Retina (tissue), 1 donor: ENCODE results near the gene ADGRD1.

ENCODE experiments used
- DNase-seq: peaks from one replicate; pipeline ENCODE4 v3.0.0-alpha.2; 2016

The ADGRD1 gene

DNA sequence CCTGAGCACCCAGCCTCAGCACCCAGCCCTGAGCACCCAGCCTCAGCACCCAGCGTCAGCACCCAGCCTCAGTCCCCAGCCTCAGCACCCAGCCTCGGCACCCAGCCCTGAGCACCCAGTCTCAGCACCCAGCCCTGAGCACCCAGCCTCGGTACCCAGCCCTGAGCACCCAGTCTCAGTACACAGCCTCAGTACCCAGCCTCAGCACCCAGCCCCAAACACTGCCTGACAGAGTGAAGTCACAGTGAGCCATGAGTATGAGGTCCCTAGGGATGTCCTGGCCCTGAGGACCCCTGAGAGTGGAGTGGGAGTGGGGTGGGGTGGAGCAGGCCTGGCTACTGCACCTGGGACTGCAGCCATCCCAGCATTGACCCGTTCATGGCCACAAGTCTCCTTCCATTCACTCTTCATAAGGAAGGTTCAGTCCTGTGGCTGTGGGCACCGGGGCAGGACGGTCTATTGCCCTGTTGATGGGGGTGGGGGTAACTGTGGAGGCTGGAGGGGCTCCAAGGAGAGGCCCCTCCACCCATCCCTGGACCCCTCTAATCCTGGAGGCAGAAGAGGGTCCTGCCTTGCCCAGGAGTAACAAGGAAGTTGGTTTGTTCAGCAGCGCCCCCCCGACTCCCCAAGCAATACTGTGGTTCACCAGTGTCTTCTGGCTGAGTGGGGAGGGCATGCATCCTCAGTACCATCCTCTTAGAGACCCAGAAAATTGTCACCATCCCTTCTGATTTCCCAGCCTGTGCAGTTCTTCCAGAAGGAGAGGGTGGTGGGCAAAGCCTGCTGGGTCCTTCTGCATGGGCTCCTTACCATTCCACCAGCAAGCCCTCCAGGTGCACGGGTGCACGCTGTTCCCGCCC, 140.5 kb downstream of the ADGRD1 start:
- no peak for DNase-seq

DNA sequence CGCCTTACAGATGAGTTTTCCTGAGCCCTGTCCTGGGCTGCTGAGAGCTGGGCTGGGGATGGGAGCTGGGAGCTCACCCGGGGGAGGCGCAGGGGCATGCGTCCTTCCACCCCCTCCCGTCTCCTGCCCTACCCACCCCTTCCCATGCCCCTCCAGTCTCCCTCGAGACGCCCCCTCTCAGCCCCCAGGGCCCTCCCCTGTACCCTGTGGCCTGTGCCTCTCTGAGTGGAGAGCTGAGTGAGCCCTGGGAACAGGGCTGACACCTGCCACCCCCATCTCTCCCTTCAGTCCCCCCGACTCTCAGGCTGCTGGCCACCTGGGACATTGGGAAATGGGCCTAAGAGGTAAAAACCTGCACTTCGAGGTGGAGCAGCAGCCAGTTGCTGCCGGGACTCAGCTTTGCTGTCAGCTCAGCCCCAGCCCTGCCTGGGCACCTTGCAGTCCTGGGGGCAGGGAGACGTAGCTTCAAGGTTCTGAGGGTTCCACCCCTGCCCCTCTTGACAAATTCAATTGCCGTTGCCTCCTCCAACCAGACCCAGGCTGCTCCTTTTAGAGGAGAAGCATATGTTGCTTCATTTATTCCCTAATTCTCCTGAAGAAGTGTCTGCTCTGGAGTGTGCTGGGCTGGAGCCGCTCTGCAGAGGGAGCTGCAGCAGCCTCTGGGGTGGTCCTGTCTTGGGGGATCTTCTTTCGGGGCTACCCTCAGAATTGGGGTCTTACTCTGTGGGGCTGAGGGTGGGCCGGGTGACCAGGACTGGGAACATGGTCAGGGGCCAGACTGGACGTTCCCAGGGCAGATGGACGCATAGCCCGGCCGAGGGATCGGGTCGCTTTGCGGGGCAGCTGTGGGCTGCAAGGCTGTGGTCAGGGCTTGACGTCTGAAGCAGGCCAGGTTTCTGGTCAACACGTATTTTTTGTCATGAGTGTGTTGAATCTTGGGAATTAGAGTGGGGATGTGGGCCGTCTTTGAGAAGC, 141.4 kb downstream of the ADGRD1 start:
- no peak for DNase-seq

DNA sequence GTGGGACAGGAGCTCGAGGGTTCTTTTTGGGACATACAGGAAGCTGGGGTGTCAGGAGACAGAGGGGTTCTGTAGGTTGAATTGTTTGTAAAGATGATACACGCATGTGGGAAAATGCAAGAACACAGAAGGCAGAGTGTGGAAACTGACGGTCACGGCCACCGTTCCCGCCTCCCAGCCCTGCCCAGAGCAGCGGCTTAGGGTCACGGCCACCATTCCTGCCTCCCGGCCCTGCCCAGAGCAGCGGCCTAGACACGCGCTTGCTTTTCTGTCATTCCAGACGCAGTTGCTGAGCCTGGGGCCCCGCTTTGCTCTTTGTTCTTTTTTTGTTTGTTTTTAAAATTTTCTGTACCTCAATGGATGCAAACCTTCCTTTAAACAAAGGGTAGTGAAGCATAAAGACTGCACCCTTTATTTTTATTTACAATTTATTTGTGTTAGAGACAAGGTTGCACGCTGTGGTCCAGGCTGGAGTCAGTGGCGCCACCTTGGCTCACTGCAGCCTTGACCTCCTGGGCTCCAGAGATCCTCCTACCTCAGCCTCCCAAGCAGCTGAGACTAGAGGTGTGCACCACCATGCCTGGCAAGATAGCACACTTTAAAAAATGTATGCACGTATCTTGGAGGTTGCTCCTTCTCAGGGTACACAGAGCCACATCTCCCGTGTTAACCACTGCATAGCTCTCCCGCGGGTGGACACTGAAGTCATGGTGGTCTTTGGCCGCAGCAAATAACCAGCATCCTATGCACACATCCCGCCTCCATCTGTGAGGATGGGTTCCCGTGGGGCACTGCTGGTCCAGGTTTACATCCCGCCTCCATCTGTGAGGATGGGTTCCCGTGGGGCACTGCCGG, 142.3 kb downstream of the ADGRD1 start:
- no peak for DNase-seq

DNA sequence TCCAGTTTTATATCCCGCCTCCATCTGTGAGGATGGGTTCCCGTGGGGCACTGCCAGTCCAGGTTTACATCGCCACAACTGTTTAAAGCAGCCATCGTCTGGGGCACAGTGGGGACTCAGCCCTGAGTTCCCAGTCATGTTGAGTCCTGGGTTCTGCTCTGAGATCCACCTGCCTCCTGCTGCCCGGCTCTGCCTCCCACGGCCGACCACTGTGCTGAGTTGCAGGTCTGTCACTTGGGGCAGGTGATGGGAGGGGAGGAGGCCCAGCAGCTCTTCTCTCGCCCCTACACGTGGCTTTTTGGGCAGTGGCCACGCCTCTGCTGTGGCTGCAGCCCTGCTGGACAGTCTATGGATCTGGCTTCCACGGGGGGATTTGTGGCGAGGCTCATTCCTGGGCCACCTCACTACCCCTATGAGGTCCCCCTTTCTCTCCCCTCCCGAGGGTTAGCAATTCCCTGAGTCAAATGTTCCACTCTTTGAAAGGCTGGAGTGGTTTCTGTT, 143.0 kb downstream of the ADGRD1 start:
- DNase-seq = no peak

DNA sequence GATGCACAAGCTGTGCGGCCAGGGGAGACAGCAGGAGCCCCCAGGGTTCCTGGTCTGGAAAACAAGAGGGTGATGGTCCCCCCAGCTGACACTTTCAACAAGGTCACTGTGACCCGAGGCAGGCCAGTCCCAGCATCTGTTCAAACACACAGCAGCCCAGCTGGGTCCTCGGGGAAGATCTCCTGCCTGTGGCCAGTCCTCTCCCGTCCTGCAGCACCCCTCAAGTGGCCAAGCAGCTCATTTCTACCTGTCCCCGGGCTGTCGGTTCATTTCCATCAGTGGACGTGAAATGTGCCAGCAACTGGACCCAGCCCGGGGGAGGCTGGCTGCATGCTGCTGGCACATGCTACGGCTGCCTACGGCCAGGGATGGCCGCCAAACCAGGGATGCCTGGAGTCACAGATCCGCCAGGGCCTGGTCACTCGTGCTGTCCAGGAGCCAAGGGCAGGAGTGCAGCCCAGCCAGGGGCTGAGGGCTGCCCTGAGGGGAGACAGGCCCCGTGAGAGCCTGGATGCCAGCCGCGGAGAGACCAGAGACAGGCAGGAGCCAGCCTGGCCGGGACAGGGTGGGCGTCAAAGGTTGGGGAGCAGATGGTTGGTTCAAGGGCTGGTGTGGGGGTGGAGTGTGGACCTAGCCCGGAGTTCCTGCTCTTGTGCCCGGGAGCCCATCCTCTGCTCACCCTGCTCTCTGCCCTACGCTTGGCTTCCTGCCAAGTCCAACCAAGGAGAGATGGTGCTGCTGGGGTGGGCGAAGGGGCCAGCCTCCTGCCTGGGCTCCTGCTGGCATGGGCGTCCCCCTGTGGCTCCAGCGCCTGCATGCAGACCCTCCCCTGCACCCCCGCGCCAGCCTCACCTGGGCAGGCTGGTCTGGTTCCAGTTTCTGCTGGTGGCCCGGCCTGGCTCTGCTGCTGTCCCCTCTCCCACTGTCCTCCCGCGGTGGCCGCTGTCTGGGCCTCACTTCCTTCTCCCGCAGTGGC, 143.8 kb downstream of the ADGRD1 start:
- DNase-seq = peak; percentile 53

DNA sequence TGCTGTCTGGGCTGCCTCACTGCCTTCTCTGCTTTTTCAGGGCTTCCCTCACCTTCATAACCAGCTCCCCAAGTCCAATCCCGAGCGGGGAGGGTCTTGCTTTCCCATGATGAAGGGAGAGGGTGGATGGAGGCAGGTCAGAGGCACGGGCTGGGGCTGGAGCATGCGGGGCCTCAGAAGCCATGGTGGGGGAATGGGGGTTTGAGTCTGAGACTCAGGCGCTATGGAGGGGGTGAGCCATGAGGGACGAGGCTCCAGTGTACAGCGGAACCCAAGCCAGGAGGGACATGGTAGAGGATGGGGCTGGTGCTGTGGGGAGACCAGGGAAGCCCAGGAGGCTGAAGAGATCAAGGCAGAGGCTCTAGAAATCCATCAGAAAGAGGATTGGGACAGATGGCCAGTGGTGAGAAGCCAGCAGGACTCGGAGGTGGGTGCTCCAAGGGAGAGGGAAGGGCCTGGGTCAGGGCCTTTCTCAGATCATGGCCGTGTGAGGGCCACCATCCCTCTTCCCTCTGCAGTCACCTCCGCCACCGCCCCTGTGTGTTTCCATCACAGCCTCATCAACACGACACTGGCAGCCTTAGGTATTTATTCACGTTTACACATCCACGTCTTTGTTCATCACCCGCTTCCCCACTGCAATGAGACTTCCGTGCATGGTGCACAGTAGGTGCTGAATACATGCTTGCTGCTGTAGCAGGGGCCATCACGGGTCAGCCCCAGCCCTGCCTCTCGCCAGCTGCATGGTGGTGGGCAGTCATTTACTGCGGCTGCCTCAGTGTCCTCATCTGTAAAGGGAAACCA, 144.7 kb downstream of the ADGRD1 start:
- no peak for DNase-seq

DNA sequence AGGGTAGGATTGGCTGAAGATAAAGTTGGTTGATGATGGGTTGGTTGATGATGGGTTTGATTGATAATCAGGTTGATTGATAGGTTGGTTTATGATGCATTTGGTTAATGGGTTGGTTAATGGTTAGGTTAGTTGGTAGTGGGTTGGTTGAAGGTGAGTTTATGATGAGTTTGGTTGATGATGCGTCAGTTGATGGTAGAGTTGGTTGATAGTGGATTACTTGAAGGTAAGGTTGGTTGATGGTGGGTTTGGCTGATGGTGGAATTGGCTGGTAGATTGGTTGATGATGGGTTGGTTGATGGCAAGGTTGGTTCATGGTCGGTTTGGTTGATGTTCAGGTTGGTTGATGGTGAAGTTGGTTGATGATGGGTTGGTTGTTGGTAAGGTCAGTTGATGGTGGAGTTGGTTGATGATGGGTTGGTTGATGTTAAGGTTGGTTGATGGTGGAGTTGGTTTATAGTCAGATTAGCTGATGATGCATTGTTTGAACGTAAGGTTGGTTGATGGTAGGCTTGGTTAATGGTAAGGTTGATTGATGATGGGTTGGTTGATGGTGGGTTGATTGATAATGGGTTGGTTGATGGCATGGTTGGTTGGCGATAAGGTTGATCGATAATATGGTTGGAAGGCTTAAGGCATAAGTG, 146.4 kb downstream of the ADGRD1 start:
- no peak for DNase-seq

DNA sequence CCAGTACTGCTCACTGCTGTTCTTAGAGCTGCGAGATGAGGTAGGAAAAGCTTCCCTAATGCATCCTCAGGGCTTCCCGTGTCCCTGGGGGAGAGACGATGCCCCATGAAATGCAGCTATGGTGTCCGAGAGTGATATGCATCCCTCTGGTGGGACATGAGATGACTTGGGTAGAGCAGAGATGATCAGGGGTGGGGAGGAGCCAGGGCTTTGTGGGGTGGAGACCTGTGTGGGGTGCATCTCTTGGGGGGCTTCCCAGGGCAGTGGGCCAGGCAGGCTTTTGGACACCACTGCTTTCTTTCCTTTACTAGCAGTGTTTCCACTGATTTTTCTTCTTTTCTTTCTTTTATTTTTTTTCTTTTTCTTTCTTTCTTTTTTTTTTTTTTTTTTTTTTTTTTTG, 147.3 kb downstream of the ADGRD1 start:
- no peak for DNase-seq

DNA sequence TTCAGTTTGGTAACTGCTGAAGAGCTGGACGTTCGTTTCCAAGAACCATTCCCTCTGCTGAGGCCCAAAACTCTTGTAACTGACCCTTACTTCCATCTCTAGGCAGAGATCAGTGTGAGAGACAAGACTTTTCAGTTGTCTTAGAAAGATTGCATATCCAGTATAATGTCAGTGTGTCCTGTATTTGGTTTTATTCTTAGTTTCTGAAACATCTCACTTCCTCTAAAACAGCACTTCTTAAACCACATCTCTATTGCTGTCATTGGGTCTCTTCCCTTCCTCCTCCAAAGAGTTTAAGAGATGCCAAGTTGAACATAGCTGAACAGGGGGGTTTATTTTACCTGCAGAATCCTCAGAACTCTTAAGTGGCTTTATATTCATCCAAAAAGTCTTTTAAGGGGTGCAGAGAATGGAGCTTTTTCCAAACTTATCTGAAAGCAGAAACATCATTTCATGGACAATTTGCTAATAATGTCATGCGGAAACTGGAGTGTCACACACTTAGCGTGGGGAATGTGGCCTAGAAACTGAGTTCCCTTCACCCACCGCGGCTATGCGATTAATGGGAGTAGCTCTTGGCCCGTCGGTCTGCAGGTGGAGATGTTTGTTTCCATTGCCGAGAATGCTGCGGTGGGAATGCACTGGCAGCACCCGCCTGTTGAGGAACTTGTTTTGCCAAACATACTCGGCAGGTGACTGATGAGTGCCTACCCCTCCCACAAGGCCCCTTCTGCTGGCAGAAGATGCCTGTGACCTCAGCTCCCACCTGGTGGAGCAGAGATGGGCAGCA, 148.2 kb downstream of the ADGRD1 start:
- no peak for DNase-seq

DNA sequence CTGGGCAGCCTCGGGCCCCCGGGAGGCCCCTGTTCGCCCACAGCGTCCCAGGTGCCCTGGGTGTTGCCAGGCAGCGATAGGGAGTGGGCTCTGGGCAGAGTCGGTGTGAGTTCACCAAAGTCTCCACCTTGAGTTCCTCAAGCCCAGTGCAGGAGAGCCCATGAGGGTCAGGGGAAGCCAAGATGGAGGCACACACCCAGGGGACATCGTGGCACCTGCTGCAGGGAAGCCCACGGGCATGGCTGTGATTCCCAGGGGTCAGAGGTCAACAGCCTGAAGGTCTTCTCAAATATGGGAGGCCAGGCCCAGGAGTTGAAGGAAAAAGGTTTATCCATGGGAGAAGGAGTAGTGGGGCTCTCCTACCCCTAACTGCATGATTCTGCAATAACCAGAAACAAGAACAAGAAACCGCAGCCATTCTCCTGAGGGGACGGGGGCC, 148.8 kb downstream of the ADGRD1 start:
- no peak for DNase-seq

DNA sequence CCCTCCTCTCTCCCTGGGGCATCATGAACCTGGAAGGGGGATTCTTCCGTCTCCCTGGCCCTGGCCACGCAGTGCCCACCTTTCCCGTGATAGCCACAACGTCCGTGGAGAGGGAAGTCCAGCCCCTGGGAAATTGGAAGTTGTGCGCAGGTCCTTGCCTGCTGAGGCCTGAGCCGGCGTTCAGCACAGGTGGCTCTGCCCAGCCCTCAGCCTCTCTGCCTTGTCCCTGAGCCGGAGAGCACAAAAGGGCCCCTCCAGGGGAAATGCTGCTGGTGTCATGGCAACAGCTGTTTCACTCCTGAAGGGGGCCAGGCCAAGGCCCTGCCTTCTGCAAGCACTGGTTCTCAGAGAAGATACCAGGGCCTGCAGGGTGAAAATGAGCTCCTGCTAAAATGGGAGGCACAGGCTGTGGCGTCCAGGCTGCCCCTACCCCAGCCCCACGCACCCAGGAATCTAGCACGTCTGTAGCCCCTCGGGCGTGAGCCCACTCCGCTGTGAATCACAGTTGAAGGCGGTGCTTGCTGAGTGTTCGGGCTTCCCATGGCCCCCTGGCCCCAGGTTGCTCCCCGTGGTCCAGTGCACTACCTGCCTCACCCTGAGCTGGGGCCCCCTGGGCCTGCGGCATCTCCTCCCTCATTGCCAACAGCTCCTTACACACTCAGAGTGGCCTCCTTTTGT, 149.4 kb downstream of the ADGRD1 start:
- DNase-seq = peak; percentile 64

DNA sequence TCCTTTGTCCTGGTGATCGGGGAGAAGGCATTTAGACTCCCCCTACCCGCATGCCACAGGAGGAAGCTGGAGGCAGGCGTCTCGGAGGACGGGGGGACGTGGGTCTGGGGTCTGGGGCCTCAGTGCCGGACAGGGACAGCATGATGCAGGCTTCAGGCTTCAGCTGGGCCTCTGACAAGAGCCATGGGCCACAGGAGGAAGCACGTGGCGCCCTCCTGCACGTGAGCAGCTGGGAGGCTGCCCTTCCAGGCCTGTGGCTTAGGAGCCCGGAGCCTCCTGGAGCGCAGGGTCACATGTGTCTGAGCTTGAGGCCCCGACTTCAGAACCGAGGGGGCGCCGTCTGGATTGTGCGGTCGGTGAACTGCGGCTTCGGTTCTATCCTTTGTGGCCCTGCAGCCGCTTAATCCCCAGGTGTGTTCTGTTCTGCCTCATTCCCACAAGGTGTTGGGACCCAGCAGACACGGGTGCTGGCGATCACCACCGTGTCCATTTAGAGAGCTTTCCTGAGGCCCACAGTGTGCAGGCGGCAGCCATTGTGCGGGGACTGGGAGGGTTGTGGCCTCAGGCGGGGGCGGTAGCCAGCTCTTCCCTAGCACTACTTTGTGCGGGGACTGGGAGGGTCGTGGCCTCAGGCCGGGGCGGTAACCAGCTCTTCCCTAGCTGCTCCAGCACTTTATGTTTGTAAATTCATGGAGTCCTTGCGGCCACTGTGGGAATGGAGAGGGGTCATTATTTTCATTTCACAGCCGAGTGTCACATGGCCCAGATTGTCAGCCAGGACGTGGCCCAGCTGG, 150.2 kb downstream of the ADGRD1 start:
- DNase-seq = no peak

DNA sequence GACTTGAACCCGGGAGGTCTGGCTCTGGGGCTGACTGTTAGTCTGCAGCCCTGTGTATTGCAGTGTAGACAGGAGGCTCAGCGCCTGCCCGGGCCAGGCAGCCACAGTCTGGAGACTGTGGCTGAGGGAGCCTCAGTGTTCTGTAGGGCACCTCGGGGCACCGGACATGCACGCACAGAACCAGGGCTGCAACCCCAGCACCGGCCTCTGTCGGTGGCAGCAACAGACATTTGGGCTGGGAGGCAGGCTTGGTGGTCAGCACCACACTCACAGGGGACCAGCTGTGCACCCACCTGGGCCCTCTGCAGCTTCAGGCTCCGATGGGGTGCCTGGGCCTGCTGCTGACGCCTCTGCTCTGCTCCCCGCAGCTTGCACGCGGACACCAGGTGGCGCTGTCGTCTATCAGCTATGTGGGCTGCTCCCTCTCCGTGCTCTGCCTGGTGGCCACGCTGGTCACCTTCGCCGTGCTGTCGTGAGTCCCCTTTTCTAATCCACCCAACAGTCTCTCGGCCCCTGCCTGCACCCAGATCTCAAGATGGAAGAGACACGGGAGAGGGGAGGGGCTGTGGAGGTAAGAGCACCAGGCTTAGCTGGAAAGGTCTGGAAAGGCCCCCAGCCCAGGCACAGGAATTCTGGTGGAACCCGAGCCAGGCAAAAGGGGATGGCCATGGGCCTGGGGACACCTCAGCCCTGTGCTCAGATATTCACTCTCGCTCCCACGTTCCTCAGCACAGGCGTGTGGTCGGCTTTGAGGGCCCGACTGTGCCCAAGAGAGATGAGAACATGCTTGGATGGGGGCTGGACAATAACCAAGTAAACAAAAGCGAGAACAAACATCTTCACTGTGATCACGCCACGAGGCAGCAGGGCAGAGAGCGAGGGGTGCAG, 151.0 kb downstream of the ADGRD1 start:
- peak; percentile 92 for DNase-seq

DNA sequence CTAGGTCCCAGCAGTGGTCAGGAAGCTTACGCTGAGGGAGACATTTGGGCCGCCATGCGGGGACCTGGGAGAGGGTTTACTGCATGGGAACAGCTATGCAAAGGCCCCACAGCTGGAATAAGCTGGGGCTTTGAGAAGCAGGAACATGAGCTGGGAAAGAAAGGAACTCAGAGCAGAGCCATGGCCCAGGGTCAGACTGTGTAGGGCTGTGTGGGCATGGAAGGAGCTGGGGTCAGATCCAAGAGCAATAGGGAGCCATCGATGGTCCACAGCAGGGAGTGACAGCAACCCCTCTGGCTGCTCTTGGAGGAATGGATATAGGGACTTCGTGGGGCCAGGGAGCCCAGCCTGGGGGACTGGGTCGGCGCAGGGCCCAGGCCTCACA, 151.6 kb downstream of the ADGRD1 start:
- DNase-seq = no peak

DNA sequence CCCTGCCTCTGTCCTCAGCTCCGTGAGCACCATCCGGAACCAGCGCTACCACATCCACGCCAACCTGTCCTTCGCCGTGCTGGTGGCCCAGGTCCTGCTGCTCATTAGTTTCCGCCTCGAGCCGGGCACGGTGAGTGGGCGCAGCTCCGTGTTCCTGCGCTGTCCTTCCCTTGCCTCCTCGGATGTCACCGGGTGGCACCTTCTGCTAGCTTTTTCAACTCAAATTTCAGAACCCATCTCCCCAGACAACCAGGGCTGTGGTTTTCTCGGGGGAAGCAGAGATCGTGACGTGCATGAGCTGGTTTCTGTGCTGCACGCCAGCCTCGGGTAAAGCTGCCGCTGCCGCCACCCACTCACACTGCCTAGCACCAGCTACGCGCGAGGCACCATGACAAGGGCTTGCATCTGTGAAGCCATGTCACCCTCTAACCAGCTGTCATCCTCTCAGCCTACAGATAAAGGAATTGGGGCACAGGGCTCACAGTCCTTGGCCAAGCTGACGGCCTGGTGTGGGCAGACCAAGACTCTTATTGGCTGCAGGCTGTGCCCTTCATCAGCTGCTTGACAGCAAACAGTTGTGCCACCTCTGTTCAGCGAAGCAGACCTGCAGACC, 152.1 kb downstream of the ADGRD1 start:
- no peak for DNase-seq

DNA sequence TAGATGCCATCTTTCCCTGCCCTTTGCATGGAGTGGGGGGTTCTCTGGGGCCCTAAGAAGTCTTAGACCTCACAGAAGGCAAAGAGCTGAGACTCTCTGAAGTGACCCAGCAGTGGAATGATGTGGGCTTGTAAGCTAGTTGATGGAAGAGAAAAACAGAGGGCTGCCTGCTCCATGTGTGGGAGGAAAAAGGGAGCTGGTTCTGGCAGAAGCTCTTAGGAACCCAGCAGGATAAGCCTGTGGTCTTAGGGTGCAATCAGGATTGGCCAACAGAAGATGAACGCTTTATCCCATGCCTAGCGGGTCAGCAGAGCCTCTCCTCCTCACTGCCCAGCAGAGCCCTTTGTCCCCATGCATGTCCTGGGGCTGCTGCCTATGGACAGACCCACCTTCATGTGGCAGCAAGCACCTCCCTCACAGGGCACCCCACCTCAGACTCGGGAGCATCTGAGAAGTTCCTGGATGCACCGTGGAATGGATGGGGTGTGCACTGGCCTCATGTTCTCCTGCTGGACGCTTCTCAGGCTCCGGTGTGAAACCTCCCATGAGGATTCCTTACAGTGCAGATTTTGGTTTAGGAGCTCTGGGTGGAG, 152.7 kb downstream of the ADGRD1 start:
- no peak for DNase-seq
